Superior temporal gyrus (tissue), 1 donor: ENCODE measurements around the gene OR1E1.
"Not testable (repeated sequence)": the region's sequence is repeated elsewhere in the genome, so short reads cannot be mapped to it uniquely, and the experiment has no call there.

Experiments used
- DNase-seq: peaks from one replicate; pipeline ENCODE4 v3.0.0-alpha.2; 2016; ENCODE audit errors: extremely low spot score

Gene OR1E1

DNA sequence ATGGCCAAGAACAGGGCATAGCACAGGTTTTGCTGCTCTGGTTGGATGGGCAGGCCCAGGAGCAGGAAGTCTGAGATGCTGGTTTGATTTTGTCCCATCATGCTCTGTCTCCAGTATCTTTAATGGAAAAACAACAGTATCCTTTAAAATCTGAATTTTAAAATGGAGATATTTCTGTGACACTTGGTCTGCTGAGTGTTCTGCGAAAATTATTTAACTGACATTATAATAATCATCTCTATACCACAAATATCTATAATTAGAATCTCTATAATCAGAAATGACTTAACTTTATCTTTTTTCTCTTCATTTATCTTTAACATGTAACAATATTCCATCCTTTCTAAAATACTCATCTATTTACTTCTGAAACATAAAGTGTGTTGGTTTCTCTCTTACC is at the start of gene OR1E1:
TSS of gene OR1E1 (minus strand) at position 101 of the 400 bp plus-strand sequence. CDS start at position 101, 0 bp downstream.
- DNase-seq = no peak

- no peak for DNase-seq
Measured at GRCh38 chr17:3447625-3448024, 49.4 kb upstream of the OR1E1 start.

DNA sequence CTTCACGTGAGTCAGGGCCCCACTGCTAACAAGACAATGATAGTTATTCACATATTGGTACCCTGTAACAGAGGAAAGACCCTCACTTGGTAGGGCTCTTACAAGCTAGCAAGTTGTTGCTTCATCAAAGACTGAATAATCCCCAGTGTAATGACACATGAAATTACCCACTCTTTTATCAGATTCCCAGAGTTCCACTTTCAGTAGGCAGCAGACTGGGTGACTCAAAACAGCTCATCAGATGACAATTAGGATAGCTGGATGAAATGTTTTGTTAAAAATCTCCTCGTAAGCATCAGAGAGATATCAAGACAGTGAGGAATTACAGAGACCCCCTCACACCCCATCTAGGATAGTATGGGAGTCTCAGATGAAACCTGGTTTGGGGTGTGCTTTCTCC is 42.2 kb upstream of the OR1E1 start:
- no peak for DNase-seq

GRCh38 chr17:3438368-3438767 is 40.2 kb upstream of the OR1E1 start:
- DNase-seq = no peak

- DNase-seq = no peak
Measured at GRCh38 chr17:3433741-3434140, 35.5 kb upstream of the OR1E1 start, which contains the start of gene OR1E2. Gene OR1E2, minus strand, starts transcription at chr17:3433841. Its CDS starts 0 bp downstream, at chr17:3433841.

- DNase-seq = not testable (repeated sequence)
Measured at GRCh38 chr17:3433215-3433614, 35.0 kb upstream of the OR1E1 start.

DNA sequence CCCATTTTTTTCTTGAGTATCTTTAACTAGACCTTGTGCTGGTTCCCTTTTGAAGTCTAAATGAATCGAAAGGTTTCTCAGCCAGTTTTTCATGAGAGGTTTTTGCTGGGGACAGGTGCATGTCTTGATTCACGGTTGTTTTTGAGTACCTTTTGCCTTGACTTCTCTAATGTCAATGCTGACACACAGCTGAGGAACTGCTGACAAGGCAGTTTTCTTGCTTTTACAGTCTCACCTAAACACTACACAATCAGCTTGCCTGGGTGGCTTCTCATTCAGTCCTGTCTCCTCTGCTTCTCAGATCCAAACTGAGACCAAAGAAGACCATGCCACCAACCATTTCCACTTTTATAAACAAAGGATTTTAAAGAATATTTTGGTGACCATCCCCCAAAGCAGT is 20.0 kb upstream of the OR1E1 start:
- no peak for DNase-seq

GRCh38 chr17:3415610-3416009 is 17.4 kb upstream of the OR1E1 start:
- no peak for DNase-seq

DNA sequence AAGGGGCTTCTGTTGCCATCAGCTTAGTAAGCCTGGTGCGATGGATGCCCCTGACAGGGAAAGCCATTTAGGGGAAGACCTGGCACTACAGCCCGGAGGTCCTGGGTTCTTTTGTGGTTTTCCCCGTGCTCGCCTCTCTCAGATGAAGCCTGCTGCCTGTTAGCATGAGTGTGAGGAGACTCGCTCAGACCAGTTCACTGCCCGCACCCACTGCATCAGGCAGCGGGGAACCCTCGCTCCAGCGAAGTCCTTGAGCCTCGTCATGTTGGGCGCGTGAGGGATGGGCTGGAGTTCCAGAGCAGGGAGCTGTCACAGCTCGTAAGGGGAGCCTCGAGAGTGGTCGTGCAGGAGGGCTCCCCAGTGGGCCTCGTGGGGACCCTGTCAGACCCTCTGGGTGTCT is 14.0 kb upstream of the OR1E1 start:
- DNase-seq = not testable (repeated sequence)

DNA sequence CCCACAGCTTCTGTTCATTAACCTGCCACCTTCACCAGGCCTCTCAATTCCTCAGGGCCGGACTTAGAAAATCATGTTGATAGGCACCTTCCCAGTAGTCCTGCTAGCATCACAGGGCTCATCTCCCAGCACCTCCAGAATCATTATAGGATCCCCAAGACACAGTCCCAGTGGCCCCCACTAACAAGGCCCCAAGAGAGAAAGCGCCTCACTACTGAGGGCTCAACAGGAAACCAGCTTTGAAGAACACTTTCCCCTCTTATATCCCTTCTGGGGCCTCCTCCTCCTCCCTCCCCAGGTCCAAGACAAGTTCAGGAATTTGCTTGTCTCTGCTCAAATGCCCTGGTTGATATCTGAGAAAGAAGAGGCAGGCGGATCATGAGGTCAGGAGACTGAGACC is 12.9 kb upstream of the OR1E1 start, which contains the start of gene OR3A3:
TSS of gene OR3A3 (plus strand) at position 301 of the 400 bp plus-strand sequence.
- no peak for DNase-seq

GRCh38 chr17:3403856-3404255 is 5.6 kb upstream of the OR1E1 start:
- not testable (repeated sequence) for DNase-seq

- no peak for DNase-seq
Measured at GRCh38 chr17:3401786-3402185, 3.6 kb upstream of the OR1E1 start.

- no peak for DNase-seq
Measured at GRCh38 chr17:3400055-3400454, 1.8 kb upstream of the OR1E1 start.

GRCh38 chr17:3397801-3398200 is 409 bp downstream of the OR1E1 start:
- not testable (repeated sequence) for DNase-seq

DNA sequence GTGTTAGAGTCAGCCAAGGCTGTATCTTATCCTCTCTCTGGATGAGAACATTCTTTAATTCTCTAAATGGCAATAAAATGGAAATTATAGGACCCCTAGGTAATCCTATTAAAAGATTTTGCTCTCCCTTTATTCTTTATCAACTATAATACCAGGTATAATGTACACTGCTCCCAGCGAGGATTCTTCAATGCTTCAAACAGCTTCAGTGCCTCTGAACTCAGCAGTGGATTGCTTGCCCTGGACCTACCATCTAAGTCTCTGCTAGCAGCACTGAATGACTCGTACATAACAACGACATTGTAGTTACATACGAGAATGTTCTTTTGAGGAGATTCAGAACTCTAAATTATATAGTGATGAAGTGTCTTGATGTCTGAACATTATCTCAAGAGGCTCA is 8.4 kb downstream of the OR1E1 start:
- no peak for DNase-seq

DNA sequence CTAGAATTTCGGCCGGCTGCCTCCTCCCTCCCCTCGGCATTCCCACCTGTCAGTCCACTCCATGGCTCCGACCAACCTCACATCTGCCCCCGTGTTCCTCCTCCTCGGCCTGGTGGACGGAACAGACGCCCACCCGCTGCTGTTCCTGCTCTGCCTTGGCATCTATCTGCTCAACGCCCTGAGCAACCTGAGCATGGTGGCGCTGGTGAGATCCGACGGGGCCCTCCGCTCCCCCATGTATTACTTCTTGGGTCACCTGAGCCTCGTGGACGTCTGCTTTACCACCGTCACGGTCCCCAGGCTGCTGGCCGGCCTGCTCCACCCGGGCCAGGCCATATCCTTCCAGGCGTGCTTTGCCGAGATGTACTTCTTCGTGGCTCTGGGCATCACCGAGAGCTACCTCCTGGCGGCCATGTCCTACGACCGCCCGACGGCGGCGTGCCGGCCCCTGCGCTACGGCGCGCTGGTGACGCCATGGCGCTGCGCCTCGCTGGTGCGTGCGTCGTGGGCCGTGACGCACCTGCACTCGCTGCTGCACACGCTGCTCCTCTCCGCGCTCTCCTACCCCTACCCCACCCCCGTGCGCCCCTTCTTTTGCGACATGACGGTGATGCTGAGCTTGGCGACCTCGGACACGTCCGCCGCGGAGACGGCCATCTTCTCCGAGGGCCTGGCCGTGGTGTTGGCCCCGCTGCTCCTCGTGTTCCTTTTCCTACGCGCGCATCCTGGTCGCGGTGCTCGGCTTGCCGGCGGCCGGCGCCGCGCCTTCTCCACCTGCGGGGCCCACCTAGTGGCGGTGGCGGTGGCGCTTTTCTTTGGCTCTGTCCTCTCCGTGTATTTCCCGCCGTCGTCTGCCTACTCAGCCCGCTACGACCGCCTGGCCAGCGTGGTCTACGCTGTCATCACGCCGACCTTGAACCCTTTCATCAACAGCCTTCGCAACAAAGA is 12.1 kb downstream of the OR1E1 start, which contains the start of gene OR3A2:
TSS of gene OR3A2 (minus strand) at position 440 of the 948 bp plus-strand sequence.
- DNase-seq = no peak

GRCh38 chr17:3381957-3382356 is 16.3 kb downstream of the OR1E1 start:
- no peak for DNase-seq

DNA sequence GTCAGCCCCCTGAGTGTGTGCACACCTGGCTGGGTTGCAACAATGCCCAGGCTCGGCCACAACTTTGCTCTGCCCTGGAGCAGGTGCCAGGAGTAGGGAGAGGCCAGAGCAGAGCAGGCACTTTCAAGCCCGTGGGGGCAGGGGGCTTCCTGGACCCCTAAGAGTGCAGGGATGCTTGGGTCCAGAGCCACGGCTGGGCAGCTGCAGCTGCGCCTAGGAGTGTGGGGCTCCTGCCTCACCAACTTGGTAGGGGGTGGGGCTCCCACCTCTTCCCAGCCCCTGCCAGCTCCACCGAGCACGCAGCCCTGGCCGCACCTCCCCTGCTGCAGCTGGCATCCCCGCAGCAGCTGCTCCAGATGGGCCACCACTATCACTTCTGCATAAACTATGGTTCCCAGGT is 19.9 kb downstream of the OR1E1 start:
- no peak for DNase-seq

- DNase-seq = not testable (repeated sequence)
Measured at GRCh38 chr17:3371167-3371566, 27.0 kb downstream of the OR1E1 start.
